ENCODE data around the gene MCC.
"Not testable (repeated sequence)": the region's sequence is repeated elsewhere in the genome, so short reads cannot be mapped to it uniquely, and the experiment has no call there.

MCC gene

GRCh38 chr5:113405530-113405929 is 82.7 kb downstream of the MCC start:
- DNase-seq: no peak

- DNase-seq: no peak
These were observed 84.0 kb downstream of the MCC start for GRCh38 chr5:113404269-113404668.

GRCh38 chr5:113397986-113398385 is 90.3 kb downstream of the MCC start:
- DNase-seq: not testable (repeated sequence)

- DNase-seq: no peak
These were observed 91.2 kb downstream of the MCC start for GRCh38 chr5:113397046-113397445.

GRCh38 chr5:113394658-113395057 is 93.6 kb downstream of the MCC start:
- no peak for DNase-seq

GRCh38 chr5:113390224-113390623 is 98.0 kb downstream of the MCC start:
- DNase-seq: no peak

- no peak for DNase-seq
These were observed 99.1 kb downstream of the MCC start for GRCh38 chr5:113389116-113389515.

GRCh38 chr5:113387844-113388243 is 100.4 kb downstream of the MCC start:
- DNase-seq: no peak

- no peak for DNase-seq
These were observed 103.4 kb downstream of the MCC start for GRCh38 chr5:113384782-113385285.

GRCh38 chr5:113382731-113383130 is 105.5 kb downstream of the MCC start:
- no peak for DNase-seq

- no peak for DNase-seq
These were observed 106.5 kb downstream of the MCC start for GRCh38 chr5:113381791-113382190.

- no peak for DNase-seq
These were observed 107.4 kb downstream of the MCC start for GRCh38 chr5:113380807-113381326.

GRCh38 chr5:113379936-113380806 is 108.1 kb downstream of the MCC start:
- DNase-seq: no peak

GRCh38 chr5:113378959-113379541 is 109.2 kb downstream of the MCC start:
- DNase-seq: no peak

GRCh38 chr5:113378514-113378913 is 109.7 kb downstream of the MCC start:
- no peak for DNase-seq

- DNase-seq: no peak
These were observed 110.2 kb downstream of the MCC start for GRCh38 chr5:113378081-113378480.

- DNase-seq: no peak
These were observed 111.6 kb downstream of the MCC start for GRCh38 chr5:113376640-113377039.

- no peak for DNase-seq
These were observed 112.7 kb downstream of the MCC start for GRCh38 chr5:113375480-113376060.

GRCh38 chr5:113373426-113373825 is 114.8 kb downstream of the MCC start:
- DNase-seq: no peak

GRCh38 chr5:113371721-113372196 is 116.5 kb downstream of the MCC start:
- DNase-seq: no peak

- no peak for DNase-seq
These were observed 120.7 kb downstream of the MCC start for GRCh38 chr5:113367586-113367985.

- DNase-seq: no peak
These were observed 123.8 kb downstream of the MCC start for GRCh38 chr5:113364466-113364865.

- DNase-seq: no peak
These were observed 126.6 kb downstream of the MCC start for GRCh38 chr5:113361701-113362100.

GRCh38 chr5:113359419-113359818 is 128.8 kb downstream of the MCC start:
- DNase-seq: no peak

Data from NCI-H1417 treated with DMSO at 0.1 percent for 48 hours (cell line).